Measurements from ENCODE around the gene MPG. TPM values are rescaled to one million over a fixed set of nuclear protein-coding genes. Genes with fewer than 3 reads are reported as not detected.

Gene MPG
- total and polyA plus RNA-seq, 4 donors: 25.4 to 84.1 (median 37.5) TPM

- TF ChIP-seq GABPA (IDR thresholded peaks at IDR 0.05 in 1 of 2, conservative IDR thresholded peaks at IDR 0.05 in 1 of 2): no peak
- no peak for TF ChIP-seq YY1 (IDR thresholded peaks at IDR 0.05)
- TF ChIP-seq, protein P1, sequence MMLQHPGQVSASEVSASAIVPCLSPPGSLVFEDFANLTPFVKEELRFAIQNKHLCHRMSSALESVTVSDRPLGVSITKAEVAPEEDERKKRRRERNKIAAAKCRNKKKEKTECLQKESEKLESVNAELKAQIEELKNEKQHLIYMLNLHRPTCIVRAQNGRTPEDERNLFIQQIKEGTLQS (IDR thresholded peaks at IDR 0.05): no peak
- TF ChIP-seq EGR1 (IDR thresholded peaks at IDR 0.05; ENCODE audit: low read depth in 2 of 2): no peak
- TF ChIP-seq FOXA2 (IDR thresholded peaks at IDR 0.05): no peak
- TF ChIP-seq NR2F2 (IDR thresholded peaks at IDR 0.05): no peak
- no peak for TF ChIP-seq REST (IDR thresholded peaks at IDR 0.05)
- no peak for TF ChIP-seq SP1 (IDR thresholded peaks at IDR 0.05)
- TF ChIP-seq HNF4A (conservative IDR thresholded peaks at IDR 0.05): no peak
- no peak for TF ChIP-seq HNF4G (IDR thresholded peaks at IDR 0.05)
- no peak for TF ChIP-seq RAD21 (IDR thresholded peaks at IDR 0.05)
- no peak for TF ChIP-seq FOXA1 (IDR thresholded peaks at IDR 0.05)
- 96% methylated on average over 7 of the region's 7 CpGs for WGBS
These were observed 30.8 kb upstream of the MPG start for GRCh38 chr16:47234-47633.

GRCh38 chr16:50769-51591, 27.0 kb upstream of the MPG start:
- WGBS: 90% methylated on average over 15 of the region's 15 CpGs
- DNase-seq (ENCODE audit: low spot score): no peak
- no peak overlapping the region for H3K9ac ChIP-seq (ENCODE audit: low read depth in 1 of 2, low read length in 2 of 2)
- H3K9me3 ChIP-seq (ENCODE audit: control insufficient read depth in 4 of 4, low read length in 3 of 4): no peaks in the 10 kb centered on the region
- H3K27me3 ChIP-seq (ENCODE audit: control insufficient read depth in 4 of 4, insufficient read depth in 4 of 4, low read length in 3 of 4): no peaks in the 10 kb centered on the region
- H3K36me3 ChIP-seq (ENCODE audit: control insufficient read depth in 4 of 4, insufficient read depth in 3 of 4, low read depth in 1 of 4, low read length in 3 of 4): peaks cover under 1 to 10% (median 3%) of the 10 kb centered on the region in 4 donors
- no peak for TF ChIP-seq GABPA (IDR thresholded peaks at IDR 0.05 in 1 of 2, conservative IDR thresholded peaks at IDR 0.05 in 1 of 2)
- no peak for TF ChIP-seq HNF4A (conservative IDR thresholded peaks at IDR 0.05)
- no peak for TF ChIP-seq YY1 (IDR thresholded peaks at IDR 0.05)
- TF ChIP-seq, protein P2, sequence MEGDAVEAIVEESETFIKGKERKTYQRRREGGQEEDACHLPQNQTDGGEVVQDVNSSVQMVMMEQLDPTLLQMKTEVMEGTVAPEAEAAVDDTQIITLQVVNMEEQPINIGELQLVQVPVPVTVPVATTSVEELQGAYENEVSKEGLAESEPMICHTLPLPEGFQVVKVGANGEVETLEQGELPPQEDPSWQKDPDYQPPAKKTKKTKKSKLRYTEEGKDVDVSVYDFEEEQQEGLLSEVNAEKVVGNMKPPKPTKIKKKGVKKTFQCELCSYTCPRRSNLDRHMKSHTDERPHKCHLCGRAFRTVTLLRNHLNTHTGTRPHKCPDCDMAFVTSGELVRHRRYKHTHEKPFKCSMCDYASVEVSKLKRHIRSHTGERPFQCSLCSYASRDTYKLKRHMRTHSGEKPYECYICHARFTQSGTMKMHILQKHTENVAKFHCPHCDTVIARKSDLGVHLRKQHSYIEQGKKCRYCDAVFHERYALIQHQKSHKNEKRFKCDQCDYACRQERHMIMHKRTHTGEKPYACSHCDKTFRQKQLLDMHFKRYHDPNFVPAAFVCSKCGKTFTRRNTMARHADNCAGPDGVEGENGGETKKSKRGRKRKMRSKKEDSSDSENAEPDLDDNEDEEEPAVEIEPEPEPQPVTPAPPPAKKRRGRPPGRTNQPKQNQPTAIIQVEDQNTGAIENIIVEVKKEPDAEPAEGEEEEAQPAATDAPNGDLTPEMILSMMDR (IDR thresholded peaks at IDR 0.05; ENCODE audit: low read depth, low read length, missing input control): no peak
- TF ChIP-seq REST (IDR thresholded peaks at IDR 0.05): no peak
- TF ChIP-seq FOXA1 (IDR thresholded peaks at IDR 0.05): no peak
- TF ChIP-seq, protein P1 (IDR thresholded peaks at IDR 0.05): no peak
- no peak for TF ChIP-seq NR2F2 (IDR thresholded peaks at IDR 0.05)
- TF ChIP-seq, protein P3, sequence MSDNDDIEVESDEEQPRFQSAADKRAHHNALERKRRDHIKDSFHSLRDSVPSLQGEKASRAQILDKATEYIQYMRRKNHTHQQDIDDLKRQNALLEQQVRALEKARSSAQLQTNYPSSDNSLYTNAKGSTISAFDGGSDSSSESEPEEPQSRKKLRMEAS (IDR thresholded peaks at IDR 0.05): no peak
- no peak for TF ChIP-seq TAF1 (conservative IDR thresholded peaks at IDR 0.05)
- no peak for TF ChIP-seq FOXA2 (IDR thresholded peaks at IDR 0.05)
- TF ChIP-seq ZBTB33 (IDR thresholded peaks at IDR 0.05): no peak
- TF ChIP-seq EGR1 (IDR thresholded peaks at IDR 0.05; ENCODE audit: low read depth in 2 of 2): no peak
- TF ChIP-seq RXRA (IDR thresholded peaks at IDR 0.05): no peak
- TF ChIP-seq RAD21 (IDR thresholded peaks at IDR 0.05): no peak
- no peak for TF ChIP-seq JUND (IDR thresholded peaks at IDR 0.05)
- no peak for TF ChIP-seq SP1 (IDR thresholded peaks at IDR 0.05)
- no peak for TF ChIP-seq HNF4G (IDR thresholded peaks at IDR 0.05)
- no peak overlapping the region for H3K27ac ChIP-seq (ENCODE audit: low read depth in 1 of 2, low read length in 2 of 2)
- H3K4me3 ChIP-seq (ENCODE audit: low read depth in 1 of 3, low read length in 3 of 3): no peak overlapping the region
- H3K4me1 ChIP-seq (ENCODE audit: control insufficient read depth in 4 of 4, insufficient read depth in 4 of 4, low read length in 3 of 4): peaks cover 0 to 14% (median 8%) of the 10 kb centered on the region in 4 donors

More at GRCh38 chr16:47234-47633, 30.8 kb upstream of the MPG start:
- no peak overlapping the region for H3K4me3 ChIP-seq (ENCODE audit: low read depth in 1 of 3, low read length in 3 of 3)
- no peak overlapping the region for H3K27ac ChIP-seq (ENCODE audit: low read depth in 1 of 2, low read length in 2 of 2)
- no peaks in the 10 kb centered on the region for H3K27me3 ChIP-seq (ENCODE audit: control insufficient read depth in 4 of 4, insufficient read depth in 4 of 4, low read length in 3 of 4)
- DNase-seq (ENCODE audit: low spot score): no peak
- peaks cover 0 to 6% (median 2%) of the 10 kb centered on the region in 4 donors for H3K36me3 ChIP-seq (ENCODE audit: control insufficient read depth in 4 of 4, insufficient read depth in 3 of 4, low read depth in 1 of 4, low read length in 3 of 4)
- H3K9me3 ChIP-seq (ENCODE audit: control insufficient read depth in 4 of 4, low read length in 3 of 4): no peaks in the 10 kb centered on the region
- H3K9ac ChIP-seq (ENCODE audit: low read depth in 1 of 2, low read length in 2 of 2): no peak overlapping the region
- peaks cover 0 to 15% (median 9%) of the 10 kb centered on the region in 4 donors for H3K4me1 ChIP-seq (ENCODE audit: control insufficient read depth in 4 of 4, insufficient read depth in 4 of 4, low read length in 3 of 4)

Measured in liver (tissue), 9 donors.